GM18861 (cell line): ENCODE data around the gene KSR2.
"Not testable (repeated sequence)": the region's sequence is repeated elsewhere in the genome, so short reads cannot be mapped to it uniquely, and the experiment has no call there.

Source experiments
- ATAC-seq: cut with Tn5 transposase; IDR thresholded peaks from one replicate; pipeline ENCODE4 v1.9.1; 2021; ENCODE audit not compliant: unreplicated experiment

Gene KSR2

GRCh38 chr12:117860111-117860510 is 108.7 kb downstream of the KSR2 start:
- no peak for ATAC-seq

GRCh38 chr12:117857632-117858612 is 110.9 kb downstream of the KSR2 start:
- no peak for ATAC-seq

GRCh38 chr12:117857139-117857538 is 111.7 kb downstream of the KSR2 start:
- not testable (repeated sequence) for ATAC-seq

GRCh38 chr12:117855165-117855564 is 113.6 kb downstream of the KSR2 start:
- ATAC-seq = no peak

- no peak for ATAC-seq
These were observed 114.3 kb downstream of the KSR2 start for GRCh38 chr12:117854339-117855012.

- no peak for ATAC-seq
These were observed 115.2 kb downstream of the KSR2 start for GRCh38 chr12:117853600-117853999.

GRCh38 chr12:117850048-117850447 is 118.7 kb downstream of the KSR2 start:
- ATAC-seq = no peak

- no peak for ATAC-seq
These were observed 121.4 kb downstream of the KSR2 start for GRCh38 chr12:117847371-117847770.

GRCh38 chr12:117845271-117845904 is 123.4 kb downstream of the KSR2 start:
- no peak for ATAC-seq

- no peak for ATAC-seq
These were observed 124.5 kb downstream of the KSR2 start for GRCh38 chr12:117844114-117844830.

GRCh38 chr12:117842630-117843029 is 126.2 kb downstream of the KSR2 start:
- no peak for ATAC-seq

- no peak for ATAC-seq
These were observed 126.6 kb downstream of the KSR2 start for GRCh38 chr12:117842220-117842619.

GRCh38 chr12:117837737-117838050 is 131.1 kb downstream of the KSR2 start:
- no peak for ATAC-seq

GRCh38 chr12:117836999-117837736 is 131.6 kb downstream of the KSR2 start:
- ATAC-seq = no peak

- no peak for ATAC-seq
These were observed 132.3 kb downstream of the KSR2 start for GRCh38 chr12:117836476-117836875.

GRCh38 chr12:117835156-117835555 is 133.6 kb downstream of the KSR2 start:
- no peak for ATAC-seq

- ATAC-seq = no peak
These were observed 136.0 kb downstream of the KSR2 start for GRCh38 chr12:117832459-117833457.

GRCh38 chr12:117830471-117830870 is 138.3 kb downstream of the KSR2 start:
- ATAC-seq = no peak

- ATAC-seq = no peak
These were observed 139.7 kb downstream of the KSR2 start for GRCh38 chr12:117829108-117829507.
